K562 (cell line): Measurements from ENCODE around the gene GJE1. TPM values are rescaled to one million over a fixed set of nuclear protein-coding genes. Genes with fewer than 3 reads are reported as not detected.

ENCODE experiments used
- ATF6 ChIP-seq: sonication (generic); formaldehyde crosslinking; IDR thresholded peaks from 2 replicates; pipeline ENCODE4 v1.4.0; 2020; ENCODE audit warnings: mild to moderate bottlenecking, missing genetic modification reagents
- CEBPB ChIP-seq: fragments of 450-650 bp; IDR thresholded peaks from 2 replicates; pipeline ENCODE4 v1.6.1; 2016; ENCODE audit warnings: missing genetic modification characterization, missing compliant biosample characterization
- DEAF1 ChIP-seq: fragments of 450-650 bp; formaldehyde crosslinking; IDR thresholded peaks from 2 replicates; pipeline ENCODE4 v1.4.0; 2020; ENCODE audit warnings: mild to moderate bottlenecking, moderate library complexity
- FIP1L1 ChIP-seq: fragments of 200-400 bp; formaldehyde crosslinking; IDR thresholded peaks from 2 replicates; pipeline ENCODE4 v1.6.1; 2018; ENCODE audit warnings: mild to moderate bottlenecking, low read depth, low read length; ENCODE audit not compliant: poor library complexity, severe bottlenecking
- FOXK2 ChIP-seq, 2 experiments: fragments of 450-650 bp; IDR thresholded peaks in 1 of 2; conservative IDR thresholded peaks in 1 of 2; 2 replicates each; pipeline ENCODE4 v1.6.1; 2016; ENCODE audit warnings: low read depth in 2 of 2, mild to moderate bottlenecking in 1 of 2
- KAT7 ChIP-seq: sonication (generic); formaldehyde crosslinking; IDR thresholded peaks from 2 replicates; pipeline ENCODE4 v1.8.0; 2022; ENCODE audit warnings: missing genetic modification reagents, mild to moderate bottlenecking, borderline replicate concordance
- MTA1 ChIP-seq: fragments of 450-650 bp; IDR thresholded peaks from 2 replicates; pipeline ENCODE4 v1.6.1; 2017; ENCODE audit warnings: borderline replicate concordance
- TAF7 ChIP-seq: fragments of 450-650 bp; IDR thresholded peaks from 2 replicates; pipeline ENCODE4 v1.6.1; 2016; ENCODE audit warnings: missing genetic modification characterization, missing compliant biosample characterization
- ZFX ChIP-seq: sonication (generic); formaldehyde crosslinking; IDR thresholded peaks from 2 replicates; pipeline ENCODE4 v1.8.0; 2022; ENCODE audit warnings: mild to moderate bottlenecking, missing genetic modification reagents, moderate library complexity
- ZNF24 ChIP-seq: fragments of 450-650 bp; IDR thresholded peaks from 2 replicates; pipeline ENCODE4 v1.6.1; 2016
- ZNF589 ChIP-seq: fragments of 200-800 bp; sonication (Bioruptor generic); IDR thresholded peaks from 2 replicates; pipeline ENCODE4 v1.6.1; 2016; ENCODE audit warnings: low read depth, missing genetic modification characterization, missing compliant biosample characterization
- polyA plus RNA-seq, 8 experiments: library from polyadenylated mRNA; depleted of rRNA in 4 of 8; stranded (reverse) in 5 of 8; unstranded in 3 of 8; fragments of >200 nt; fragmentation: Nextera tagmentation in 2 of 8; fragmentation: Illumina TruSeq in 1 of 8; extraction: Ambion mirVana in 2 of 8; extraction: Trizol in 1 of 8; gene quantifications; 2 replicates each; pipeline versions ENCODE4 v1.2.1 to v1.2.3, GENCODE V29; 2011 to 2014; ENCODE audit warnings: inconsistent platforms in 1 of 8, missing spikeins in 1 of 8
- total RNA-seq, 7 experiments: library from RNA; depleted of rRNA in 6 of 7; stranded (reverse); fragments of >200 nt in 6 of 7; fragmentation: Illumina TruSeq in 2 of 7; extraction: Trizol in 2 of 7; gene quantifications; 2 replicates each; pipeline versions ENCODE4 v1.2.1 to v1.2.3, GENCODE V29; 2011 to 2021; ENCODE audit warnings: low replicate concordance in 1 of 7
- TF ChIP-seq, protein P1 (sequence below): fragments of 200-600 bp; sonication (generic); IDR thresholded peaks from one replicate; pipeline ENCODE4 v1.6.1; 2012; ENCODE audit warnings: mild to moderate bottlenecking, low read depth, low read length, inconsistent platforms

Gene GJE1
- total and polyA plus RNA-seq, 9 of the 15 experiments (the other 6 are each of a cell fraction or from before 2014, with no cell fraction given): not detected

DNA sequence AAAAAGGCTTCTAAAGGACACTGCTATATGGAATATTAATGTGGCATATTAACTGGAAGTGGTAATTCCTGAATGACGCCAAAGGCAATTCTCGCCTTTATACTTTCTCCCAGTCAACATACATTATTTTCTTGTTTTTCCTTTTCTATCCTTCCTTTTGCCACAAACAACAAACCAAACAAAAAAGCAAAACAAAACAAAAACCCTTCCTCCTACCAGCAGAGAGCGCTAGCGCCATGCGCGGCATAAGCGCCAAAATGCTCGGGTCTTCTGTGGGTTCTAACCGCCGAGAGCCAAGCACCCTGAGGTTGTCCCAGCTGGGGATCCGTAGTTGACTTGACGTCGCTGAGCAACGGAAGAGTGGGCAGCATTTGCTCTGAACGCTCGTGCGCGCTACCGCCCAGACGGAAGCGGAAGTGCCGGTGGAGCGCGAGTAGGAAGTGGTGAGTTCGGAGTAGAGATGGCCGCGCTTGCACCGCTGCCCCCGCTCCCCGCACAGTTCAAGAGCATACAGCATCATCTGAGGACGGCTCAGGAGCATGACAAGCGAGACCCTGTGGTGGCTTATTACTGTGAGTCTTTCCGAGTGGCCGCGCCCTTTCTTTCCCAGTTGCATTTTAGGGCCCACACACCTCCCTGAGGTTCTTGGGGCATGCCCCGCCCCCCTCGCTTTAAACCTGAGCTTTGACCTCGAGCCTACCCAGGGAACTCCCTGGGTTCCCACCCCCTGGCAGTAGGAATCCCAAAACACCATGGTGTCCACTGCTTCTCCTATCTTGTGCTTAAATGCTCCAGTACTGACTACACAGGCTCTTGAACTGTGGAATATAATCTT lies 14.3 kb downstream of the GJE1 start, which contains the start of the genes NMBR and VTA1 (continued):
- TF ChIP-seq, protein P1, sequence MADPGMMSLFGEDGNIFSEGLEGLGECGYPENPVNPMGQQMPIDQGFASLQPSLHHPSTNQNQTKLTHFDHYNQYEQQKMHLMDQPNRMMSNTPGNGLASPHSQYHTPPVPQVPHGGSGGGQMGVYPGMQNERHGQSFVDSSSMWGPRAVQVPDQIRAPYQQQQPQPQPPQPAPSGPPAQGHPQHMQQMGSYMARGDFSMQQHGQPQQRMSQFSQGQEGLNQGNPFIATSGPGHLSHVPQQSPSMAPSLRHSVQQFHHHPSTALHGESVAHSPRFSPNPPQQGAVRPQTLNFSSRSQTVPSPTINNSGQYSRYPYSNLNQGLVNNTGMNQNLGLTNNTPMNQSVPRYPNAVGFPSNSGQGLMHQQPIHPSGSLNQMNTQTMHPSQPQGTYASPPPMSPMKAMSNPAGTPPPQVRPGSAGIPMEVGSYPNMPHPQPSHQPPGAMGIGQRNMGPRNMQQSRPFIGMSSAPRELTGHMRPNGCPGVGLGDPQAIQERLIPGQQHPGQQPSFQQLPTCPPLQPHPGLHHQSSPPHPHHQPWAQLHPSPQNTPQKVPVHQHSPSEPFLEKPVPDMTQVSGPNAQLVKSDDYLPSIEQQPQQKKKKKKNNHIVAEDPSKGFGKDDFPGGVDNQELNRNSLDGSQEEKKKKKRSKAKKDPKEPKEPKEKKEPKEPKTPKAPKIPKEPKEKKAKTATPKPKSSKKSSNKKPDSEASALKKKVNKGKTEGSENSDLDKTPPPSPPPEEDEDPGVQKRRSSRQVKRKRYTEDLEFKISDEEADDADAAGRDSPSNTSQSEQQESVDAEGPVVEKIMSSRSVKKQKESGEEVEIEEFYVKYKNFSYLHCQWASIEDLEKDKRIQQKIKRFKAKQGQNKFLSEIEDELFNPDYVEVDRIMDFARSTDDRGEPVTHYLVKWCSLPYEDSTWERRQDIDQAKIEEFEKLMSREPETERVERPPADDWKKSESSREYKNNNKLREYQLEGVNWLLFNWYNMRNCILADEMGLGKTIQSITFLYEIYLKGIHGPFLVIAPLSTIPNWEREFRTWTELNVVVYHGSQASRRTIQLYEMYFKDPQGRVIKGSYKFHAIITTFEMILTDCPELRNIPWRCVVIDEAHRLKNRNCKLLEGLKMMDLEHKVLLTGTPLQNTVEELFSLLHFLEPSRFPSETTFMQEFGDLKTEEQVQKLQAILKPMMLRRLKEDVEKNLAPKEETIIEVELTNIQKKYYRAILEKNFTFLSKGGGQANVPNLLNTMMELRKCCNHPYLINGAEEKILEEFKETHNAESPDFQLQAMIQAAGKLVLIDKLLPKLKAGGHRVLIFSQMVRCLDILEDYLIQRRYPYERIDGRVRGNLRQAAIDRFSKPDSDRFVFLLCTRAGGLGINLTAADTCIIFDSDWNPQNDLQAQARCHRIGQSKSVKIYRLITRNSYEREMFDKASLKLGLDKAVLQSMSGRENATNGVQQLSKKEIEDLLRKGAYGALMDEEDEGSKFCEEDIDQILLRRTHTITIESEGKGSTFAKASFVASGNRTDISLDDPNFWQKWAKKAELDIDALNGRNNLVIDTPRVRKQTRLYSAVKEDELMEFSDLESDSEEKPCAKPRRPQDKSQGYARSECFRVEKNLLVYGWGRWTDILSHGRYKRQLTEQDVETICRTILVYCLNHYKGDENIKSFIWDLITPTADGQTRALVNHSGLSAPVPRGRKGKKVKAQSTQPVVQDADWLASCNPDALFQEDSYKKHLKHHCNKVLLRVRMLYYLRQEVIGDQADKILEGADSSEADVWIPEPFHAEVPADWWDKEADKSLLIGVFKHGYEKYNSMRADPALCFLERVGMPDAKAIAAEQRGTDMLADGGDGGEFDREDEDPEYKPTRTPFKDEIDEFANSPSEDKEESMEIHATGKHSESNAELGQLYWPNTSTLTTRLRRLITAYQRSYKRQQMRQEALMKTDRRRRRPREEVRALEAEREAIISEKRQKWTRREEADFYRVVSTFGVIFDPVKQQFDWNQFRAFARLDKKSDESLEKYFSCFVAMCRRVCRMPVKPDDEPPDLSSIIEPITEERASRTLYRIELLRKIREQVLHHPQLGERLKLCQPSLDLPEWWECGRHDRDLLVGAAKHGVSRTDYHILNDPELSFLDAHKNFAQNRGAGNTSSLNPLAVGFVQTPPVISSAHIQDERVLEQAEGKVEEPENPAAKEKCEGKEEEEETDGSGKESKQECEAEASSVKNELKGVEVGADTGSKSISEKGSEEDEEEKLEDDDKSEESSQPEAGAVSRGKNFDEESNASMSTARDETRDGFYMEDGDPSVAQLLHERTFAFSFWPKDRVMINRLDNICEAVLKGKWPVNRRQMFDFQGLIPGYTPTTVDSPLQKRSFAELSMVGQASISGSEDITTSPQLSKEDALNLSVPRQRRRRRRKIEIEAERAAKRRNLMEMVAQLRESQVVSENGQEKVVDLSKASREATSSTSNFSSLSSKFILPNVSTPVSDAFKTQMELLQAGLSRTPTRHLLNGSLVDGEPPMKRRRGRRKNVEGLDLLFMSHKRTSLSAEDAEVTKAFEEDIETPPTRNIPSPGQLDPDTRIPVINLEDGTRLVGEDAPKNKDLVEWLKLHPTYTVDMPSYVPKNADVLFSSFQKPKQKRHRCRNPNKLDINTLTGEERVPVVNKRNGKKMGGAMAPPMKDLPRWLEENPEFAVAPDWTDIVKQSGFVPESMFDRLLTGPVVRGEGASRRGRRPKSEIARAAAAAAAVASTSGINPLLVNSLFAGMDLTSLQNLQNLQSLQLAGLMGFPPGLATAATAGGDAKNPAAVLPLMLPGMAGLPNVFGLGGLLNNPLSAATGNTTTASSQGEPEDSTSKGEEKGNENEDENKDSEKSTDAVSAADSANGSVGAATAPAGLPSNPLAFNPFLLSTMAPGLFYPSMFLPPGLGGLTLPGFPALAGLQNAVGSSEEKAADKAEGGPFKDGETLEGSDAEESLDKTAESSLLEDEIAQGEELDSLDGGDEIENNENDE: no peak
- TF ChIP-seq ATF6 (CRISPR knock-in tag) (peak; percentile 70; the same call in 1 of the 2 replicates), ZFX (CRISPR knock-in tag) (peak; percentile 77), MTA1 (no peak), FOXK2 (conservative IDR thresholded peaks at IDR 0.05 in 1 of 2, IDR thresholded peaks at IDR 0.05 in 1 of 2; ENCODE audit: low read depth in 2 of 2) (peak; percentile 82 to 90; a peak in 3 of 4 replicates), CEBPB (no peak), ZNF24 (peak; percentile 80), KAT7 (no peak), FIP1L1 (no peak), ZNF589 (CRISPR knock-in tag) (no peak), TAF7 (tag) (peak; percentile 81), DEAF1 (CRISPR knock-in tag) (peak; percentile 70)
